PFSK-1 (cell line): Measurements from ENCODE around the gene MYL3.

Source experiments
- FOXP2 ChIP-seq: optimal IDR thresholded peaks from 2 replicates; pipeline ENCODE3; 2011; ENCODE audit warnings: borderline replicate concordance, control low read depth, inconsistent platforms; ENCODE audit not compliant: insufficient read depth; ENCODE audit errors: extremely low read length, extremely low read depth
- POLR2AphosphoS5 ChIP-seq: IDR thresholded peaks from 2 replicates; pipeline ENCODE4 v1.6.1; 2012; ENCODE audit warnings: low read depth, mild to moderate bottlenecking, control low read depth, low read length, moderate library complexity
- SIN3A ChIP-seq: IDR thresholded peaks from 2 replicates; pipeline ENCODE4 v1.6.1; 2012; ENCODE audit warnings: mild to moderate bottlenecking, low read length, moderate library complexity, borderline replicate concordance; ENCODE audit not compliant: insufficient read depth
- TF ChIP-seq, protein P1 (sequence below), 2 experiments: IDR thresholded peaks; 2 replicates each; pipeline versions ENCODE4 v1.6.1 to v1.8.0; 2011 to 2012; ENCODE audit warnings: low read depth in 2 of 2, low read length in 2 of 2, control low read depth in 1 of 2, inconsistent platforms in 1 of 2, mild to moderate bottlenecking in 1 of 2, moderate library complexity in 1 of 2; ENCODE audit not compliant: insufficient read depth in 1 of 2

- no peak for TF ChIP-seq SIN3A
- no peak for TF ChIP-seq POLR2AphosphoS5
- no peak for TF ChIP-seq FOXP2
- TF ChIP-seq, protein P1, sequence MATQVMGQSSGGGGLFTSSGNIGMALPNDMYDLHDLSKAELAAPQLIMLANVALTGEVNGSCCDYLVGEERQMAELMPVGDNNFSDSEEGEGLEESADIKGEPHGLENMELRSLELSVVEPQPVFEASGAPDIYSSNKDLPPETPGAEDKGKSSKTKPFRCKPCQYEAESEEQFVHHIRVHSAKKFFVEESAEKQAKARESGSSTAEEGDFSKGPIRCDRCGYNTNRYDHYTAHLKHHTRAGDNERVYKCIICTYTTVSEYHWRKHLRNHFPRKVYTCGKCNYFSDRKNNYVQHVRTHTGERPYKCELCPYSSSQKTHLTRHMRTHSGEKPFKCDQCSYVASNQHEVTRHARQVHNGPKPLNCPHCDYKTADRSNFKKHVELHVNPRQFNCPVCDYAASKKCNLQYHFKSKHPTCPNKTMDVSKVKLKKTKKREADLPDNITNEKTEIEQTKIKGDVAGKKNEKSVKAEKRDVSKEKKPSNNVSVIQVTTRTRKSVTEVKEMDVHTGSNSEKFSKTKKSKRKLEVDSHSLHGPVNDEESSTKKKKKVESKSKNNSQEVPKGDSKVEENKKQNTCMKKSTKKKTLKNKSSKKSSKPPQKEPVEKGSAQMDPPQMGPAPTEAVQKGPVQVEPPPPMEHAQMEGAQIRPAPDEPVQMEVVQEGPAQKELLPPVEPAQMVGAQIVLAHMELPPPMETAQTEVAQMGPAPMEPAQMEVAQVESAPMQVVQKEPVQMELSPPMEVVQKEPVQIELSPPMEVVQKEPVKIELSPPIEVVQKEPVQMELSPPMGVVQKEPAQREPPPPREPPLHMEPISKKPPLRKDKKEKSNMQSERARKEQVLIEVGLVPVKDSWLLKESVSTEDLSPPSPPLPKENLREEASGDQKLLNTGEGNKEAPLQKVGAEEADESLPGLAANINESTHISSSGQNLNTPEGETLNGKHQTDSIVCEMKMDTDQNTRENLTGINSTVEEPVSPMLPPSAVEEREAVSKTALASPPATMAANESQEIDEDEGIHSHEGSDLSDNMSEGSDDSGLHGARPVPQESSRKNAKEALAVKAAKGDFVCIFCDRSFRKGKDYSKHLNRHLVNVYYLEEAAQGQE (IDR thresholded peaks at IDR 0.05; ENCODE audit: insufficient read depth in 1 of 2, low read depth in 2 of 2, low read length in 2 of 2) = no peak
Measured at GRCh38 chr3:46875560-46875959, 12.3 kb upstream of the MYL3 start.
